Posterior vena cava (tissue), 2 donors: Measurements from ENCODE around the gene GRIA1. TPM values are rescaled to one million over a fixed set of nuclear protein-coding genes. Genes with fewer than 3 reads are reported as not detected.

ENCODE experiments used
- DNase-seq: peaks from one replicate; pipeline ENCODE4 v3.0.0-alpha.2; 2020; ENCODE audit warnings: low spot score
- intact Hi-C, 2 donors: fragments of 100-400 bp; cut with DNase I; formaldehyde crosslinking; loops; one replicate each; pipeline versions ENCODE4 v1.14.1 to v1.14.2; 2022 to 2023
- long read RNA-seq, 2 donors: library from polyadenylated mRNA; unstranded; transcript quantifications; one replicate each; pipeline ENCODE4 v2.0.0, GENCODE V29; 2020 to 2021
- total RNA-seq, 2 donors: library from RNA; stranded (reverse); fragmentation: NEBNext Ultra II Directional; extraction: Animal tissue kit (Norgen Biotek cat#: 25700); gene quantifications; one replicate each; pipeline ENCODE4 v1.2.1, GENCODE V29; 2021
- donor health status: DM: yes; HTN: yes; CAD: no.
- donor health status: DM: yes; HTN: yes; CAD: no.

GRIA1 gene
- under 1 TPM; 0.19 to 0.24 TPM for total RNA-seq
- long read RNA-seq, donor 1 = 0 reads
- long read RNA-seq, donor 2 = 0 reads

DNA sequence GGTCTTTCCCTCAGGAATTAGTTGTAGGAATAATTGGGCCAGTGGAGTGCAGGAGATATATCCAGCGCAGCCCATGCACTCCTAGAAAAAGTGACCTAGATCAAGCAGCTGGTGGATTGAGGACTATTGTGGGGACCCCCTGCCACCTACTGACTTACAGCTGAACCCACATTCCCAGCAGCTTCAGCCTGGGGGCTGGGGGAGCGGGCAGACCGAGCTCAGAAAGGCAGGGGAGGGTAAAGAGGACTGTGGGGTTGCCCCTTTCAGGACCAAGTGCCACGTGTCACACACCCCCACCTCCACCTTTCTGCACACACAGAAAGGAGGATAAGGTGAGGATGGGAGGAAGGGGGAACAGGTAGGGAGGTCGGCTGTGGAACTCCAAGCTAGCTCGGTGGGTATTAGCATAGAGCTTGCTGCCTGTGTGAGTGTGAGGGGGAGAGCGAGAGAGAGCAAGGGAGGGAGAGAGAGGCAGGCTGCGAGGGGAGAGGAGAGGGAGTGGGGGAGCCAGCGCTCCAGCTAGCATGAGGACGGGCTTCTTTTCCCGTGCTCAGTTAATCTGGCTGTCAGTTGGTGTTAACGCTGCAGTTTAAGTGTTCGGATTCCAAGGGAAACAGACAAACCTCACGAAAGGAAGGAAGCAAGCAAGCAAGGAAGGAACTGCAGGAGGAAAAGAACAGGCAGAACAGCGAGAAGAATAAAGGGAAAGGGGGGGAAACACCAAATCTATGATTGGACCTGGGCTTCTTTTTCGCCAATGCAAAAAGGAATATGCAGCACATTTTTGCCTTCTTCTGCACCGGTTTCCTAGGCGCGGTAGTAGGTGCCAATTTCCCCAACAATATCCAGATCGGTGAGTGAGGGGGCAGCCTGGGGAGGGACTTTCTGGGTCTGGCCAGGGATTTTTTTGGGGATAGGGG is at the start of gene GRIA1:
GRIA1 (plus strand) TSS at position 553 of the 920 bp plus-strand sequence.
- no peak for DNase-seq
- intact Hi-C loops = loop anchor here (5.0 to 10.0 kb wide), 2 partner anchors 474 to 477 kb away; no protein-coding TSS in a partner anchor

DNA sequence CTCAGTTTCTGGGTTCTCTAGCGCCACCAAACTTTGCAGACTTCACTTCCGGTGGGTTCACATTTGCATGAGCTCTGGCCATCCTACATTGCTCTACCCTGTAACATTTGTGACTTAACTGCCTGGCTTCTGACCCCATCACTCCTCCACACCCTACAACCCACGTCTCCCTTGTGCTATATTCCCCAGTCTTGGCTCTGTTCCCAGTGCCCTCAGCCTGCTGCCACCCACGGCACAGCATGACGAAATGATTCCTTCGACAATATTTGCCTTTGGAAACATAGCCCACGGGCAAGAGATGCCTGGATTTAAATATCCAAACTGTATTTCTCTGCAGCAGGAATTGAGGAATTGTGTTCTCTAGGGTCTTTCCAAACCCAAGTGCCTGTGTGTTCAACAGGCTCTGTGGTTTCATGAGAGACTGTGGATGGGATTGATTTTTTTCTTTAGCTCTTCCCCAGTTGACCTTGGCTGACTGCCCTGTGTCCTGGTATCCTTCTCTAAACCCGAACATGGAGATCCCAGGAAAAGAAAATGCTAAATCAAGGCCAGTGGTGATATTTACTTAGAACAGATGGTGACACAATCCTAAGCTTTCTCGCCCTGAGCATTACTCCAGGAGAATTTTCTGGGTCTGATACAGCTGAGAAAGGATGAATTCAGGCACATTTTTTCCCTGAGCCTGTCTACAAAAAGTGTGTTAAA is 44.4 kb upstream of the GRIA1 start:
- intact Hi-C loops = no loop called here
- no peak for DNase-seq

DNA sequence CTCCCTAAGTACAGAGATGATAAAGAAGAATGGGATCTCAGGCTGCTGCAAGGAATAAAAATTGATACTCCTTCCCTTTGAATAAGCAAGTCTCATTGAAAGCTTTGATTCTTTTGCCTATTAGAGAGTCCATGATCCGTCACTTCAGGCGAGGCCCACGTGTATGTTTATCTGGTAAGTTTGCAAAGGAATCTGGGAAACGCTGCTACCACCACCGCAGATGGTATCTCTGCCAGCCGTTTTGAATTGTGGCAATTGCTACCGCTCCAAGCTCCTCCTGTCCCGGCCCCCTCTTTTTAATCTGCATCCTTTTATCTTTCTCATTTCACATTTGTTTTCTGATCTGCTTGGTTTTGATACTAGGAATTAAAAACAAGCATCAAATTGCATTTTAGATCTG is 42.9 kb upstream of the GRIA1 start:
- intact Hi-C loops = no loop called here
- DNase-seq = no peak

DNA sequence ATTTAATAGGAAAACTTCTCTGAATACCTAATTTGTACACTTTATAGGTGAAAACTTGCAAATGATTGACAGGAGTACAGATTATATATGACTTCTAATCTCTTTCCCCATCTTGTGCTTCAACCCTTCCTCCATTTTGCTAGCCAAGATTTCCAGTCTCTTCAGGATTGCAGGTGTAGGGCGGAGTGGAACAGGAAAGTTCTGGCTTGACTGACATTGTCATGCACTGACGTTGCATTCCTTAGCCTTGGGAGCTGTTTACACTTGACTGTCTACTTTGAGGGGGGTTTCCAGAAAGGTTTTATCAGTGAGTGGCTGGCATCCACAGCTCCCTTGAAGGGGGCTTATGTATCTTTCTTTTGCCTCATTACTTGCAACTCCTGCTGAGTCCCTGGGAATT is 34.1 kb upstream of the GRIA1 start:
- DNase-seq = no peak
- intact Hi-C loops = no loop called here

DNA sequence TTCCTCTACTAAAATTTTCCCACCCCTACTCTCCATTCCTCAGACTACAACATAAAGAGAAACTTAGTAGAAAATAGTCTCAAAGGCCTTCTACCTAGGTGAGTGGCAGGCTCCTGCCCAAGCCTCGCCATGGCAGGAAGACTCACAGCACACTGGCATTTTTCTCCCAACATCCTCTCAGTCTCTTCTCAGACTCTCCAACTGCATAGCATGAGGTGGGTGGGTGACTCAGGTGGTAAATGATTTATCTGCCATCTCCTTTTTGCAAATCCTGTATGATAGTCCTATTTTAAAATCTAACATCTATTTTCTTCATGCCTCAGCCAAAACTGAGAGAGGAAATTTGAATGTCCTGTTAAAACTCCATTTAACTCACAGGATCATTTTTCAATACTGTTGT is 33.5 kb upstream of the GRIA1 start:
- DNase-seq = no peak
- intact Hi-C loops = no loop called here

DNA sequence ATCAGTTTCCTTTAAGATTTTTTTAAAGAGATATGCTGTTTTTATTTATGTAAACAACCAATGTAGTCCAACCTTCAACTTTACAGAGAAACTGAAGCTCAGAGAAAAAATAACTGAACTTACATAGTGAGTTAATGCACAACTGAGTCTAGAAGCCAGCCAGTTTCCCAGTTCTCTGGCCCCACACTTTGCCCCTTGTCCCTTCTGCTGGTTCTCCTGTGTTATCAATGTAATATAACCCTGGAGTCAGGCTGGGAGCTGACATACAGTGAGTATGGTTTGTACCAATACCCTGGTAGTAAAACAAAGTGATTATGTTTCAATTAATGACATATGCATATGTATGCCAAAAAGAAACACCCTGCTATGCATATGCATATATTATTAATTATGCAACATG is 32.2 kb upstream of the GRIA1 start:
- DNase-seq = no peak
- intact Hi-C loops = no loop called here

DNA sequence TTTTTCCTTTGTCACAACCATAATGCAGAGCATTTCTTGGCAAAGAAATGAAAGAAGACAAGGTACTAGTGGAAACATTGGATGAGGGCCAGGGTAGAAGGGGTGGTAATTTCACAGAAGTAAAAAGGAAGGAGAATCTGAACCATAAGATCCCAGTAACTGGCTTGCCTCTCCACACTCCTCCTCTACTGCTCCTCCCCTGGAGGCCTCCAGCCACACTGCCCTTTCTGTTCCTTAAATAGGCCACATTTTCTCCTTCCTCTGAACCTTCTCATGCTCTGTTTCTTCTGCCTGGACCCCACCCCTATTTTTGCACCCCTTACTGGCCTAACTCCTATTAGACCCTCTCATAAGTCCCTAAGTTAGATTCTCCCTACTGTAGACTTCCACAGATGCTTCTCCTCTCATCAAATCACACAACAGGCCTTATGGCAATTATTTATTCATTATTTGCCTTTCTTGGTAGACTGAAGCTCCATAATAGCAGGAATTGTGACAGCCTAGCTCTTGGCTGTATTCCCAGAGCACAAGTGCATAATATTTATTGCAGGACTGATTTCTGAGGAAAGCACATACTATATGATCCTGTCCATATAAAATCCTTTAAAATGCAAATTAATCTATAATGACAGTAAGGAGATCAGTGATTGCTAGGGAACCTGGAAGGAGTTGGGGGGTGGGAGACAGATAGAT is 31.3 kb upstream of the GRIA1 start:
- no peak for DNase-seq
- intact Hi-C loops = no loop called here

DNA sequence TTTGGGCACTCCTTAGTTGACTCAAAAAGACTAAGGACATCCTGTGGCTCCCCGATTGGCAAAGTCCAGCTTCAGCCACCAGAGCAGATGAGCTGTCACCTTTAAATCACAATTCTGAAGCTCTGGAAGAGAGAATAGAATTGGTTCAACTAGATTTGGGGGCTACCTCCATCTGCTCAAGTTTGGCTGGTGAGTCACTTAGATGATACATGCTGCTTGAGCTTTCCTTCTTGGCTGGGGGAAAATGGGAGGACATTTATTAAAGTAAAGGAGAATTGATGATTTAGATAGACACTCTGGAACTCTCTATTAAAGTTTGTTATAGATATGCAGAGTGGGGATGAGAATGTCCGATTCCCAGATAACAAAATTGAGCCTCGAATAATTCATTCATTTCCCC is 30.0 kb upstream of the GRIA1 start:
- DNase-seq = no peak
- intact Hi-C loops = no loop called here

DNA sequence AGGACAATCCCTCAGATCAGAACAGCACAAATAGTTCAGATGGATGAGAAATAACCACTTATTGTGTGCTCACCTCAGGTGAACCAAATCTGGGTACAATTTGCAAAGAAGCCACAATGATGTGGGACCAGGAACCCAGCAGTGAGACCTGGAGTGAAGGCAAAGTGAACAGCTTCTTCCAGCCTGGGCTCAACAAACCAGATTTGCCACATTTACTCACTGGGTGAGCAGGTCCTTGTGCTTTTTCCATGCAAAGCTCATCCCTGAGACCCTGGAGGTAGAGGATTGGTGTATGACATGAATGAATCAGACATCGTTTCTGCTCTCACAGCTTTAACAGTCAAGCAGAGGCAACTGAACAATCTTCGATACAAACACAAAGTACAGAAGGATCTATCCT is 29.1 kb upstream of the GRIA1 start:
- no peak for DNase-seq

DNA sequence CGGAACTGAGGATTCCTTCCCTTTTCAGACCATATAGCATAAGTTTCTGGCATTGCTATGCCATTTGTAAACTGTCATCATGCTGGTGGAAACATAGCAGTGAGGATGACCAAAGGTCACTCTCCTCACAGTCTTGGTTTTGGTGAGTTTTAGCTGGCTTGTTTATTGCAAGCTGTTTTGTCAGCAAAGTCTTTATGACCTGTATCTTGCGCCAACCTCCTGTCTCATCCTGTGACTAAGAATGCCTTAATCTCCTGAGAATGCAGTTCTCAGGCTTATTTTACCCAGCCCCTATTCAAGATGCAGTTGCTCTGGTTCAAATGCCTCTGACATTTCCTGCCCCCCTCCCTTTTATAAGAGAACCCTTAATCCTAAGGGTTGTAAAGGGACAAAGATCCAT is 26.7 kb upstream of the GRIA1 start:
- intact Hi-C loops = no loop called here
- no peak for DNase-seq

More for the DNA sequence above, 29.1 kb upstream of the GRIA1 start:
- intact Hi-C loops = no loop called here

DNA sequence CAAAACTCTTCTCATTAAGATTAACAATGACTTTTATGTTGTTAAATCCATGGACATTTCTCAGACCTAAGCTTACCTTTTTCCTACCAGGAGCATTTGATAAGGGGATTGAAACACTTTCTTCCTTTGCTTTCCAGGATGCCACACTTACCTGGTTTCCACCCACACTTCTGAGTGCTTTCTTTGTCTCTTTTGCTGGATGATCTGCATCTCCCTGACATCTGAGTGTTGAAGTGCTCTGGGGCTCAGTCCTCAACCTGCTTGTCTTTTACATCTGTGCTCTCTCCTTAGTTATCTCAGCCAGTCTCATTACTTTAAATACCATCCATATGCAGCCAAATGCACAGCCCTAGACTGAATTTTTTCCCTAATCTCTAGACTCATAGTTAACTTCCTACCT is 22.9 kb upstream of the GRIA1 start:
- no peak for DNase-seq
- intact Hi-C loops = no loop called here

DNA sequence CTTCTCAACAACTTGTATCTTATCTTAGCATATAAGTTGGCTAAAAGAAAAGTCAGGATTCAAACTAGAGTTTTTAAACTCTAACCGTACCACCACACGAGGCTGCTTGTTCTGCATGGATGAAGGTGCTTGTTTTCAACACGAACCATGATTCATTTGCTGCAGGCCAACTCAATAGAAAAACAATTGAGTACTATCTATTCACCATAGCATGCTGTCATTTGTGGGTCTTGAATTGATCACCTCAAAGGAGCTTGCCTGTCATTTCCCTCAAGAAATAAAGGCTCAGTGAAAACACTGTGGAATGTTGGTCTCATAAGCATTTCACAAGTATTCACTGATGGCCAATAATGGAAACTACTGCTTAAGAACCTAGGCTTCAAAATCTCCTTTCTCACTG is 21.0 kb upstream of the GRIA1 start:
- intact Hi-C loops = no loop called here
- DNase-seq = no peak

DNA sequence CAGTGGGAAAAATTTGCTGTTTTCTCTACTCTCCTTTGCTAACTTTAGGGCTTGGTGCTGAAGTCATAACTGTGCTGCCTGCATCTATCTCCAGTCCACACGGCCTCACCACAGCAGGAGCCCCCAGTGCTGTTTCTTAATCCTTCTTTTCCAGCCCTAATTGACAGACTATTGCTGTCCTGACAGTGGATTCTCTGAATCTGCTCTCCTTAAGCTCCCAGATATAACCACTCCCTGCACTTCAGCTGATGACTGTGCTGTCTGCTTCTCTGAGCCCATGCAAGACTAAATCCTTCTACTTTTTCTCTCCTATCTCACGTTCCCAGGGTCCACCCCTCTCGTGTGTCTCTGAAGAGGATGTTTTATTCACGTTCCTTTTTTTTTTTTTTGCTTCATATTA is 19.7 kb upstream of the GRIA1 start:
- no peak for DNase-seq
- intact Hi-C loops = no loop called here

DNA sequence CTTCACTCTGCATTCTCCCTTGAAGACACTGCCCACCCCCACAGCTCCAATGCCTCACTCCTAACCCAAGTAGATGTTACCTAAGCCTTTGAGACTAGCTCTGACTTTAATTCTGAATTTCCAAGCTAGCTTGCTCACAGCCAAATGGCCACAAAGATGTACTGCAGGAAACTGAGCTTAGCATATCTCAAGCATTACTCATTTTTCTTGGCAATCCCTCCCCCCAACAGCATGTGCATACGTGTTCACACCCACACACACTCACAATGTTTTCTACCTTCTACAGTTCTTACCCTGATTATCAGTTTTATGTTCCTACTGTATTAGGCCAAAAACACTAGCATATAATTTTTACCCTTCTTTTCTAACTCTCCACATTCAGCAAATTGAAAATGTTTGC is 13.7 kb upstream of the GRIA1 start:
- intact Hi-C loops = loop anchor here in 1 of 2 donors (2.0 kb wide), 1 partner anchor 26 kb away; no protein-coding TSS in a partner anchor
- DNase-seq = no peak

DNA sequence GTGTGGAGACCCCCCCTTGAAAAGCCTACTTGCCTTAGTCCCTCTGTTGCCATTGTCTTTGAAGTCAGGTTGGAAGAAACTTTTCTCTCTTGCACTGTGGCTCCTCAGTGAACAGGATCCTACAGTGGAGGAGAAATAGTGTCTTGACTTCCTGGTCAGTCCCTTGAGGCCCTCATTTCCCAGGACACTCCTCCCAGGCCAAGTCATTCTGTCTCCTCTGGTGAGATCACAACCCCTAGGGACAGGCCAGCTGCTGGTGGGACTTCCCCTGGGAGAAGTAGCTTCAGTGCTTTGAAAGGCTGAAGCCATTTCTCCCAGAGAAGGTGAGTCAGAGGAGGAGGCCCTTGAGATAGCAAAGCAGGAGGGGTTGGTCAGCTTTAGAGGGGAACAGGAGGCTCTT is 10.1 kb upstream of the GRIA1 start:
- intact Hi-C loops = no loop called here
- no peak for DNase-seq

DNA sequence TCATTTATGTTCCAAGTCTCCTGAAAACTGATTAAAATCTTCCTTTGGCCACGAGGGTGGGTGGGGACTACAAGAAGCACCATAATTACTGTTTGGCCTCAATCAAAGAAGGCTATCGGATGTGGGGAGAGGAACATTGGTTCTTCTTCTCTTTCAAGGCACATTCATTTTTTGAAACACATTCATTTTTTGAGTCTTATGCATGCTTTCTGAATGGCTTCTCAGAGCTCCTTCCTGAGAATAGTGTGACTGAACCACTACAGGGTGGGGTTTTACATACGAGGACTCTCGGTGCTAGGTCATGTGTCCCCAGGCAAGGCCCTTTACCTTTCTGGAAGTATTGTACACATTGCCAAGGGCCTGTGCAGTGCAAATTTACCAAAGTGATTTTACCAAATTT is 7.0 kb upstream of the GRIA1 start:
- no peak for DNase-seq
- intact Hi-C loops = no loop called here

DNA sequence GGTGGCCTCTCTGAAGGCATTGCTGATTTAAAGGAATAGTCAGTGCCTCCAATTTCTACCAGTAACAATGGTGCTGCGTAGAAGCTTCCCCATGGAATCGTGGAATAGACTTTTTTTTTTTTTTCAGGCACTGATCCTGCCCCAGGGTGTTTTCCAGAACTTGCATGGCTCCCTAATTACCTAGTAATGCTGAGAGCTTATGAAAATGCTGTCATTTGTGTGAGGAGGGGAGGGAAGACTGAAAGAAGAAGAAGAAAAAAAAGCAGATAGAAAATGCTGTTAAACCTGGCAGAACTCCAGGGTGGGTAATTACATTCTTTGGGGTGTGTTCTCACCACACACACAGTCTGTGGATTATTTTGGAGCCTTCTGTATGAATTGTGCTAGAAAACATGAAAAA is 4.8 kb upstream of the GRIA1 start:
- intact Hi-C loops = no loop called here
- no peak for DNase-seq

DNA sequence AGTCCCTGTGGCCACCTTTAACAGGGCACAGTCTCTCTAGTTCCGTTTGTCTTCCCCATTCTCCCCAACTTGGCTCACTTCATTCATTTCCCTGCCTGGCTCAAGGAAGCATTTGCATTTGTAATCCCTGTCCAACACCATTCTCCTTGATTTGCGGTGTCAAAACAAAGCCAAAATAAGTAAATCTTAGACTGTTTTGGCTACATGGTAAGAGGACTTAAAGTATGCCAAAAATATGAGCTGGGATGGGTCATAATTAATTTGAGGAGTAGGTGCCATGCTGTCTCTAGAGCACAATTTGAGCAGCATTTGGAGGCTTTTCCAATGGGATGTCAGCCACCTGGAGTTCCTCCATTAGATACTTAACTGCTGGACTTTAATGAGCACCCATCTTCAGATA is 3.7 kb upstream of the GRIA1 start:
- intact Hi-C loops = no loop called here

DNA sequence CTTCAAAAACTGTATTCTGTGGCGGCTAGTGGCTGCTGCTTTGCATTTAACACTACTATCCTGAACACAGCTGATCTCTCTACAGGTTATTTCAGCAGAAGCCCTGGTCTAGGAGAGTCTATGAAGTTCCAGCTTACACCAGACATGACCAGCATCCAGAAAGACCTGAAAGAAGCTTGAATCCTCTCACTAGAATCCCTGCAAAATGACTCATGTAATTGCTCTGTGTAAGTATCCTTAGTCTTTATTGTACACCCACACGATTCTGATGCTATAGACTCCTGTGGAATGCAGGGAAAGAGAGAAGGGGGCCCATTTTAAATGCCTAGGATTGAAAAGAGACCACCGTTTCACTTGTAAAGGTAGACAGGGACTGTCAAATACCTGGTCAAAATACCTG is 859 bp upstream of the GRIA1 start:
- intact Hi-C loops = loop anchor here (5.0 to 10.0 kb wide), 2 partner anchors 475 to 478 kb away; no protein-coding TSS in a partner anchor
- DNase-seq = no peak

More for the DNA sequence above, 3.7 kb upstream of the GRIA1 start:
- DNase-seq = no peak
